CD4-positive, alpha-beta T cell (primary cell): Measurements from ENCODE around the gene EPHB1. TPM values are rescaled to one million over a fixed set of nuclear protein-coding genes. Genes with fewer than 3 reads are reported as not detected.

Experiments
- ATAC-seq: fragments of 200-7000 bp; cut with Tn5 transposase; one replicate; pipeline ENCODE4 v1.10.0; 2022; ENCODE audit warnings: mild to moderate bottlenecking; ENCODE audit not compliant: poor library complexity
- CTCF ChIA-PET: fragments of 350-600 bp; sonication (Branson Sonifier 250); formaldehyde crosslinking; loops from one replicate; lab custom pipeline; 2021; ENCODE audit warnings: antibody characterized with exemption, inconsistent platforms; lab: Charles Lee
- POLR2A ChIA-PET: fragments of 350-600 bp; sonication (Branson Sonifier 250); formaldehyde crosslinking; loops from one replicate; lab custom pipeline; 2021; ENCODE audit warnings: antibody characterized with exemption, inconsistent platforms; lab: Charles Lee
- DNase-seq, 14 experiments: peaks; one replicate each; pipeline ENCODE4 v3.0.0-alpha.2; 2013 to 2020; ENCODE audit warnings: mixed read lengths in 2 of 14
- H3K27ac ChIP-seq, 2 donors: one replicate each; pipeline versions ENCODE4 v1.5.1 to v1.7.0; 2013; ENCODE audit warnings: low read length in 2 of 2, low read depth in 1 of 2, mild to moderate bottlenecking in 1 of 2
- H3K27me3 ChIP-seq, 2 experiments: 1 replicate in 1 of 2; 2 replicates in 1 of 2; pipeline versions ENCODE4 v1.6.1 to v1.7.0; 2013; ENCODE audit warnings: low read length in 2 of 2, control low read depth in 1 of 2, mild to moderate bottlenecking in 1 of 2, moderate library complexity in 1 of 2; ENCODE audit not compliant: insufficient read depth in 2 of 2, control insufficient read depth in 1 of 2
- H3K36me3 ChIP-seq: one replicate; pipeline ENCODE4 v1.6.1; 2013; ENCODE audit warnings: low read length, control low read depth; ENCODE audit not compliant: insufficient read depth
- H3K4me1 ChIP-seq: one replicate; pipeline ENCODE4 v1.6.1; 2013; ENCODE audit warnings: low read length, control low read depth; ENCODE audit not compliant: insufficient read depth
- H3K4me3 ChIP-seq: one replicate; pipeline ENCODE4 v1.5.1; 2013; ENCODE audit warnings: mild to moderate bottlenecking, low read length, moderate library complexity
- H3K9me3 ChIP-seq, 2 experiments: 1 replicate in 1 of 2; 2 replicates in 1 of 2; pipeline versions ENCODE4 v1.6.1 to v1.7.0; 2013; ENCODE audit warnings: low read length in 2 of 2, mild to moderate bottlenecking in 2 of 2, control low read depth in 1 of 2, moderate library complexity in 1 of 2; ENCODE audit not compliant: control insufficient read depth in 1 of 2, insufficient read depth in 1 of 2
- H3K27ac Mint-ChIP-seq: one replicate; pipeline ENCODE4 v1.8.0; 2020; ENCODE audit warnings: mixed read lengths
- H3K27me3 Mint-ChIP-seq: one replicate; pipeline ENCODE4 v1.8.0; 2021; ENCODE audit warnings: mixed read lengths
- H3K36me3 Mint-ChIP-seq: one replicate; pipeline ENCODE4 v1.8.0; 2021; ENCODE audit warnings: low read depth, mixed read lengths
- H3K4me1 Mint-ChIP-seq: one replicate; pipeline ENCODE4 v1.8.0; 2021; ENCODE audit warnings: low read depth, mixed read lengths
- H3K4me3 Mint-ChIP-seq: one replicate; pipeline ENCODE4 v1.8.0; 2020; ENCODE audit warnings: mild to moderate bottlenecking, mixed read lengths
- H3K9me3 Mint-ChIP-seq: one replicate; pipeline ENCODE4 v1.8.0; 2020; ENCODE audit warnings: mixed read lengths
- intact Hi-C, 2 experiments: fragments of 100-400 bp; cut with DNase I in 1 of 2; cut with micrococcal nuclease in 1 of 2; formaldehyde crosslinking; loops; one replicate each; pipeline versions ENCODE4 v1.15.1 to v1.9.0; 2023 to 2025; cut with DNase I, micrococcal nuclease
- total RNA-seq, 174 experiments: library from RNA in 2 of 174; stranded (reverse) in 2 of 174; gene quantifications; one replicate each; pipeline ENCODE4 v1.2.3 and lab custom pipeline; 2021 to 2026
- TF ChIP-seq, protein P1 (sequence below): fragments of 200-600 bp; IDR thresholded peaks from one replicate; pipeline ENCODE4 v1.8.0; 2022; ENCODE audit warnings: antibody characterized with exemption, mild to moderate bottlenecking

Gene EPHB1
- total RNA-seq, 2 experiments from 2014 or later: 0.08 to 0.49 TPM

DNA sequence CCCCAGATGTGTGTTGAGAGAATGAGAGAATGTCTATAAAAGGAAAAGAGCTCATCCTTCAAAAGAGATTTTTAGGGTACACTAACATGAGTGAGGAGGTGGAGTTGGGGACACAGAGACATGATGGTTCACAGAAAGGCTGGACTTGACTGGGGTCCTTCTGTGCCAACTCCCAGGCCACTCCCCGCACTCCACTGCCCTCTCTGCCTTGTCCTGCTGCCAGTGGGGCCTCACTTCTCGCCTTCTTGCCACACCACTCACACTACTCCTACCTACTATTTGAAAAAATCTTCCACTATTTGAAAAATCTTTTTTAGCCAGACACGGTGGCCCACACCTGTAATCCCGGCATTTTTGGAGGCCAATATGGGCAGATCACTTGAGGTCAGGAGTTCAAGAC lies 298.1 kb downstream of the EPHB1 start:
- no peak for ATAC-seq
- Mint-ChIP-seq H3K9me3 (no peaks in the 10 kb centered on the region), H3K4me3 (no peak overlapping the region), H3K4me1 (no peaks in the 10 kb centered on the region), H3K27ac (no peak overlapping the region), H3K36me3 (no peaks in the 10 kb centered on the region), H3K27me3 (no peaks in the 10 kb centered on the region)
- no peaks in the 10 kb centered on the region for H3K36me3 ChIP-seq
- ChIA-PET CTCF (no interaction called here), POLR2A (no interaction called here)
- H3K4me1 ChIP-seq: no peaks in the 10 kb centered on the region
- H3K27ac ChIP-seq: no peak overlapping the region
- intact Hi-C loops: no loop called here
- H3K4me3 ChIP-seq: no peak overlapping the region
- H3K27me3 ChIP-seq: no peaks in the 10 kb centered on the region
- H3K9me3 ChIP-seq: no peaks in the 10 kb centered on the region
- TF ChIP-seq, protein P1, sequence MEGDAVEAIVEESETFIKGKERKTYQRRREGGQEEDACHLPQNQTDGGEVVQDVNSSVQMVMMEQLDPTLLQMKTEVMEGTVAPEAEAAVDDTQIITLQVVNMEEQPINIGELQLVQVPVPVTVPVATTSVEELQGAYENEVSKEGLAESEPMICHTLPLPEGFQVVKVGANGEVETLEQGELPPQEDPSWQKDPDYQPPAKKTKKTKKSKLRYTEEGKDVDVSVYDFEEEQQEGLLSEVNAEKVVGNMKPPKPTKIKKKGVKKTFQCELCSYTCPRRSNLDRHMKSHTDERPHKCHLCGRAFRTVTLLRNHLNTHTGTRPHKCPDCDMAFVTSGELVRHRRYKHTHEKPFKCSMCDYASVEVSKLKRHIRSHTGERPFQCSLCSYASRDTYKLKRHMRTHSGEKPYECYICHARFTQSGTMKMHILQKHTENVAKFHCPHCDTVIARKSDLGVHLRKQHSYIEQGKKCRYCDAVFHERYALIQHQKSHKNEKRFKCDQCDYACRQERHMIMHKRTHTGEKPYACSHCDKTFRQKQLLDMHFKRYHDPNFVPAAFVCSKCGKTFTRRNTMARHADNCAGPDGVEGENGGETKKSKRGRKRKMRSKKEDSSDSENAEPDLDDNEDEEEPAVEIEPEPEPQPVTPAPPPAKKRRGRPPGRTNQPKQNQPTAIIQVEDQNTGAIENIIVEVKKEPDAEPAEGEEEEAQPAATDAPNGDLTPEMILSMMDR: no peak
- no peak for DNase-seq

DNA sequence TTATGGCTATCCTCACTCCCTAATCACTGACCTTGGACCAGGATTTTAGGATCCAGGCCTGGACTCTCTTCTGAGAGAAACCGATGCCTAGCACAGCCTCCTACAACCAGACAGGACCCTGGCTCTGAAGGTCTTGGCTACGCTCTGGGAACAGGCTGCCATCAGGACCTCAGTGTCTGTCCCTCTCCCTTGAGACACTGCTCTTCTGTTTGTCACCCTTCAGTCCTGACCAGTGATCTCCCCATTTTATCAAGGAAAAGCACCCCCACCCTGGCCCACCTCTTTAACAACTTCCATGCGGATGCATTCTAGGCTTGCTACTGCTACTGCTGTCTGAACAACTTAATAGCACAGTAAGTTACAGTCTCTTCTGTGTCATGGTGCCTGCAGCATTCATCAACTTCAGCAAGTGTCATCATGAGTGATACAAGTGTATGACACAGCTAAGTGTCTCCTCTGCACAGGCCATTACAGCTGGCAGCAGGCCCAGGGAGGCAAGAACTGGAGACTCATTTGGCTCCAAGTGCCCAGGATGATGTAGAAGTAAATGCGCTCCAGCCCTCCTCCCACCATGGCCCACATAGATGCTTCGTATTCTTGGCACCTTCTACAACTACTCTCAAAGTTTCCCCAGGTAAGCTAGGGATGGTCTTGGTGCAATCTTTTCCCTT lies 302.4 kb downstream of the EPHB1 start:
- CTCF ChIA-PET: no interaction called here
- no peak overlapping the region for H3K4me3 Mint-ChIP-seq
- DNase-seq: no peak

DNA sequence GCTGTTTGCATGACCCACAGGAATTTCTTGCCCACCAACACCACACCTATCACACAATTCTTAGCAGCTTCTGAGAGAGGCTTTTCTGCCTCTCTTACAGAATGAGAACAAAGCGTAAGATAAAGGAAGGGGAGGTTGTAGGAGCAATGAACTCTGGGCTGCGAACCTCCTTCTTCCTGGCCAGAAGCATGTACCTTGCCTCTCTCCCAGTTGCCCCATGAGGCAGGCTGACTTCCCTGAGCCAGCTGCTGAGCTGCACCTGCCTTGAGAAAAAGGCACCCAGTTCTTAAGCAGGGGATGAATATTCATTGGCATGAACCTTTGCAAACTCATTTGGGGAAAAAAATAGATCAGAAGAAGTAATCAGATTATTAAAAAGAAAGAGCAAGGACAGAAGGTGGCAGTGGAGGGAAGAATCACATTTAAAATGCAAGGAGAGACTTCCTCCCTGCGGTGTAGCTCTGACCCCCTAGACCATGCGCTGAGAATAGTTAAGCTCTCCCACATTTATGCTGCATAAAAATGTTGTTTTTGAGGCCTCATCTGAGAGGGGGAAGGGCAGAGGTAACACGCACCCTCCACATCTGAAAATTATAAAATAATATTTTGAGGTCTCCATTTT lies 304.8 kb downstream of the EPHB1 start:
- Mint-ChIP-seq H3K4me3 (no peak overlapping the region), H3K27ac (no peak overlapping the region), H3K4me1 (no peaks in the 10 kb centered on the region), H3K27me3 (no peaks in the 10 kb centered on the region), H3K9me3 (no peaks in the 10 kb centered on the region), H3K36me3 (no peaks in the 10 kb centered on the region)
- Histone ChIP-seq H3K9me3 (no peaks in the 10 kb centered on the region), H3K27me3 (no peaks in the 10 kb centered on the region), H3K36me3 (no peaks in the 10 kb centered on the region), H3K4me1 (no peaks in the 10 kb centered on the region), H3K27ac (no peak overlapping the region), H3K4me3 (no peak overlapping the region)
- TF ChIP-seq, protein P1: no peak
- CTCF ChIA-PET: no interaction called here
- DNase-seq (no peak), ATAC-seq (no peak)
- POLR2A ChIA-PET: no interaction called here
- intact Hi-C loops: no loop called here

More for the DNA sequence above, 302.4 kb downstream of the EPHB1 start:
- Histone ChIP-seq H3K36me3 (no peaks in the 10 kb centered on the region), H3K27me3 (no peaks in the 10 kb centered on the region), H3K4me1 (no peaks in the 10 kb centered on the region), H3K27ac (no peak overlapping the region), H3K9me3 (no peaks in the 10 kb centered on the region), H3K4me3 (no peak overlapping the region)
- POLR2A ChIA-PET: no interaction called here
- Mint-ChIP-seq H3K36me3 (no peaks in the 10 kb centered on the region), H3K9me3 (no peaks in the 10 kb centered on the region), H3K4me1 (no peaks in the 10 kb centered on the region), H3K27ac (no peak overlapping the region), H3K27me3 (no peaks in the 10 kb centered on the region)
- ATAC-seq: no peak
- intact Hi-C loops: no loop called here
- TF ChIP-seq, protein P1: no peak
